ENCODE results near the gene DROSHA.
"Not testable (repeated sequence)": the region's sequence is repeated elsewhere in the genome, so short reads cannot be mapped to it uniquely, and the experiment has no call there.

DROSHA gene

GRCh38 chr5:31569068-31569467, 37.2 kb upstream of the DROSHA start:
- in situ Hi-C loops (cut with HindIII; ENCODE audit: low sequenced_read_pairs), result no loop called here
- no peak for DNase-seq (ENCODE audit: low read depth, low spot score)
- no peak for TF ChIP-seq CTCF (IDR thresholded peaks at IDR 0.05; ENCODE audit: low read depth, low read length)
- no peak overlapping the region for H3K4me3 ChIP-seq (ENCODE audit: low read depth, low read length)

GRCh38 chr5:31568302-31568835, 36.5 kb upstream of the DROSHA start:
- no peak for DNase-seq (ENCODE audit: low read depth, low spot score)
- in situ Hi-C loops (cut with HindIII; ENCODE audit: low sequenced_read_pairs), result no loop called here
- TF ChIP-seq CTCF (IDR thresholded peaks at IDR 0.05; ENCODE audit: low read depth, low read length), result no peak
- no peak overlapping the region for H3K4me3 ChIP-seq (ENCODE audit: low read depth, low read length)

GRCh38 chr5:31566362-31566761, 34.5 kb upstream of the DROSHA start:
- in situ Hi-C loops (cut with HindIII; ENCODE audit: low sequenced_read_pairs); H3K4me3 ChIP-seq (ENCODE audit: low read depth, low read length); DNase-seq (ENCODE audit: low read depth, low spot score): not testable (repeated sequence)

- DNase-seq (ENCODE audit: low read depth, low spot score), result no peak
- no peak overlapping the region for H3K4me3 ChIP-seq (ENCODE audit: low read depth, low read length)
- TF ChIP-seq CTCF (IDR thresholded peaks at IDR 0.05; ENCODE audit: low read depth, low read length), result no peak
- in situ Hi-C loops (cut with HindIII; ENCODE audit: low sequenced_read_pairs), result no loop called here
Measured at GRCh38 chr5:31563216-31563615, 31.3 kb upstream of the DROSHA start.

- H3K4me3 ChIP-seq (ENCODE audit: low read depth, low read length), result no peak overlapping the region
- no peak for DNase-seq (ENCODE audit: low read depth, low spot score)
- in situ Hi-C loops (cut with HindIII; ENCODE audit: low sequenced_read_pairs), result no loop called here
- TF ChIP-seq CTCF (IDR thresholded peaks at IDR 0.05; ENCODE audit: low read depth, low read length), result no peak
Measured at GRCh38 chr5:31561946-31562345, 30.1 kb upstream of the DROSHA start.

- DNase-seq (ENCODE audit: low read depth, low spot score), result no peak
- in situ Hi-C loops (cut with HindIII; ENCODE audit: low sequenced_read_pairs), result no loop called here
- H3K4me3 ChIP-seq (ENCODE audit: low read depth, low read length), result no peak overlapping the region
- TF ChIP-seq CTCF (IDR thresholded peaks at IDR 0.05; ENCODE audit: low read depth, low read length), result no peak
Measured at GRCh38 chr5:31559942-31560341, 28.0 kb upstream of the DROSHA start.

GRCh38 chr5:31556461-31556860, 24.6 kb upstream of the DROSHA start:
- no peak for TF ChIP-seq CTCF (IDR thresholded peaks at IDR 0.05; ENCODE audit: low read depth, low read length)
- in situ Hi-C loops (cut with HindIII; ENCODE audit: low sequenced_read_pairs), result no loop called here

More at GRCh38 chr5:31556461-31556860, 24.6 kb upstream of the DROSHA start:
- no peak for DNase-seq (ENCODE audit: low read depth, low spot score)
- no peak overlapping the region for H3K4me3 ChIP-seq (ENCODE audit: low read depth, low read length)

Measured in astrocyte of the spinal cord (primary cell).